22Rv1 (cell line): ENCODE data around the gene TFF2.

ENCODE experiments used
- CTCF ChIP-seq: fragments of 450-650 bp; IDR thresholded peaks from 2 replicates; pipeline ENCODE4 v1.5.1; 2017; ENCODE audit warnings: mild to moderate bottlenecking
- ZFX ChIP-seq: fragments of 450-650 bp; IDR thresholded peaks from 2 replicates; pipeline ENCODE4 v1.6.1; 2017; ENCODE audit warnings: antibody characterized with exemption, borderline replicate concordance

GRCh38 chr21:42362198-42362597 is 11.4 kb upstream of the TFF2 start:
- TF ChIP-seq CTCF (no peak), ZFX (no peak)
